ENCODE data around the gene ZDHHC11.
A peak's percentile ranks its signal among the peaks of the same experiment; 100 is the strongest.
"Not testable (repeated sequence)": the region's sequence is repeated elsewhere in the genome, so short reads cannot be mapped to it uniquely, and the experiment has no call there.

ZDHHC11 gene

GRCh38 chr5:843371-843770, 7.4 kb downstream of the ZDHHC11 start:
- DNase-seq = peak; percentile 11

- peak; percentile 53 for DNase-seq
Measured at GRCh38 chr5:842402-843221, 8.2 kb downstream of the ZDHHC11 start.

- peak; percentile 38 for DNase-seq
Measured at GRCh38 chr5:841531-842401, 9.0 kb downstream of the ZDHHC11 start.

GRCh38 chr5:840974-841435, 9.8 kb downstream of the ZDHHC11 start:
- peak; percentile 4 for DNase-seq

- DNase-seq = peak; percentile 46
Measured at GRCh38 chr5:840118-840973, 10.4 kb downstream of the ZDHHC11 start.

GRCh38 chr5:838431-838851, 12.3 kb downstream of the ZDHHC11 start:
- DNase-seq = not testable (repeated sequence)

- not testable (repeated sequence) for DNase-seq
Measured at GRCh38 chr5:837621-838121, 13.1 kb downstream of the ZDHHC11 start.

- not testable (repeated sequence) for DNase-seq
Measured at GRCh38 chr5:835933-836612, 14.7 kb downstream of the ZDHHC11 start.

- not testable (repeated sequence) for DNase-seq
Measured at GRCh38 chr5:834013-834412, 16.8 kb downstream of the ZDHHC11 start.

- DNase-seq = not testable (repeated sequence)
Measured at GRCh38 chr5:828194-828593, 22.6 kb downstream of the ZDHHC11 start.

GRCh38 chr5:825544-825943, 25.2 kb downstream of the ZDHHC11 start:
- peak; percentile 57 for DNase-seq

- no peak for DNase-seq
Measured at GRCh38 chr5:821504-821903, 29.3 kb downstream of the ZDHHC11 start.

GRCh38 chr5:820245-820644, 30.5 kb downstream of the ZDHHC11 start:
- DNase-seq = no peak

- DNase-seq = no peak
Measured at GRCh38 chr5:819078-819477, 31.7 kb downstream of the ZDHHC11 start.

- no peak for DNase-seq
Measured at GRCh38 chr5:816176-816575, 34.6 kb downstream of the ZDHHC11 start.

- DNase-seq = no peak
Measured at GRCh38 chr5:815449-815848, 35.3 kb downstream of the ZDHHC11 start.

GRCh38 chr5:813575-813974, 37.2 kb downstream of the ZDHHC11 start:
- DNase-seq = not testable (repeated sequence)

GRCh38 chr5:811384-811783, 39.4 kb downstream of the ZDHHC11 start:
- DNase-seq = not testable (repeated sequence)

- DNase-seq = not testable (repeated sequence)
Measured at GRCh38 chr5:807719-808514, 42.9 kb downstream of the ZDHHC11 start.

GRCh38 chr5:801472-801871, 49.3 kb downstream of the ZDHHC11 start:
- DNase-seq = no peak

- DNase-seq = not testable (repeated sequence)
Measured at GRCh38 chr5:801055-801454, 49.7 kb downstream of the ZDHHC11 start.

Measured in activated CD8-positive, alpha-beta memory T cell treated with anti-CD3 and anti-CD28 coated beads for 24 hours (primary cell).